Measurements from ENCODE around the gene SRC. TPM values are rescaled to one million over a fixed set of nuclear protein-coding genes. Genes with fewer than 3 reads are reported as not detected.

Gene SRC
- polyA plus RNA-seq, 1 of the 3 experiments (the other 2 are of a cell fraction): 23.8 TPM

DNA sequence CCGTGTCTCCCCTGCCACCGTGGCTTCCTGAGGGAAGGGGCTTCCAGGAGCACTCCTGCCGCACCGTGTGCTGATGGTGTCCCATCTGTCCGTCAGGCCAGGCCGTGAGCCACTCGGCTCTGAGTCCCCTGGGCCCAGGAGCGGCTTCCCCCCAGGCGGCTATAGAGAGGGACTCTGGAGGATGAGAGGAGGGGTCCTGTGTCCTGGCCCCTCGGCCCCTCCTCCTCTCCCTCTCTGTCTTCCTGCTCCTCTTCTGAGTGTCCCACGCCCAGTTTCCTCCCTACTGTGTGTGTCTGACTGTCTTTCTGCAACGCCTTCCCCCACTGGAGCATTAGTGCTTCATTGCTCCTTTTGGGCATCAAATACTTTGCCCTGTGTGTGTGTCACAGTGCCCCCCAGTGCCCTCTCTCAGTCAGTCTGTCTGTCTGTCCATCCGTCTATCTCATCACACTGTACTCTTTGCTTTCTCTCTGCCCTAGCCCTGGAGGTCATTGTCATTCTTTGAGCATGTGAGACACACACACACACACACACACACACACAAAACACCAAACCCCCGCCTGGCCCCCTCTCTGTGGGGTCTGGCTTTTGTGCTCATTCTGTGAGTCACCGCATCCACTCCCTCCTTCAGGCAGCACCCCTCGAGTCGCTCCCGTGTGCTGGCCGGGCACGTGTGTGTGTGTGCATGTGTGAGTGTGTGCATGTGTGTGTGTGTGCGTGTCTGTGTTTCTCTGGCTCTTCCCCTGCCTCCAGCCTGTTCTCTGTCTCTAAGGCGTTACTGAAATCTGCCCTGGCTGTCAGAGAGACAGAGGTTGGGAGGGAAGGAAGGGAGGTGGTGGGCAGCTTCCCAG lies 71.9 kb downstream of the SRC start:
- no peak overlapping the region for H3K4me2 ChIP-seq
- no peaks in the 10 kb centered on the region for H3K9me2 ChIP-seq
- H3K36me3 ChIP-seq (replicated peaks in 1 of 2; ENCODE audit: control insufficient read depth in 1 of 2, insufficient read depth in 2 of 2, low read length in 1 of 2): no peaks in the 10 kb centered on the region
- no peak overlapping the region for H3K4me3 ChIP-seq (ENCODE audit: low read depth in 2 of 2, low read length in 1 of 2)
- WGBS (ENCODE audit: low lambda C conversion rate): 77% methylated on average over 17 of the region's 22 CpGs
- TF ChIP-seq GABPA (IDR thresholded peaks at IDR 0.05; ENCODE audit: low read depth): no peak
- TF ChIP-seq MEF2A (IDR thresholded peaks at IDR 0.05; ENCODE audit: borderline replicate concordance, low read depth): no peak
- no peak; the same call in 1 of the 2 replicates for TF ChIP-seq RAD21 (IDR thresholded peaks at IDR 0.05; ENCODE audit: low read length)
- no peak for TF ChIP-seq FOXJ3 (CRISPR knock-in tag; IDR thresholded peaks at IDR 0.05)
- TF ChIP-seq FOSL2 (IDR thresholded peaks at IDR 0.05; ENCODE audit: borderline replicate concordance, low read depth): no peak
- no peak for TF ChIP-seq USF1 (IDR thresholded peaks at IDR 0.05; ENCODE audit: borderline replicate concordance, low read depth)
- no peak overlapping the region for H3K9ac ChIP-seq
- no peaks in the 10 kb centered on the region for H3K9me3 ChIP-seq
- no peak overlapping the region for H3K27ac ChIP-seq (ENCODE audit: low read depth in 2 of 2, low read length in 1 of 2)
- H3K27me3 ChIP-seq (ENCODE audit: insufficient read depth): peaks cover 17% of the 10 kb centered on the region; the same call in 1 of the 2 replicates
- ChIA-PET CTCF (no interaction called here), POLR2A (no interaction called here)
- no peak for DNase-seq
- no peaks in the 10 kb centered on the region for H3F3A ChIP-seq (replicated peaks; ENCODE audit: insufficient read depth)
- H2AFZ ChIP-seq (ENCODE audit: low read depth): no peak overlapping the region
- no peaks in the 10 kb centered on the region for H3K79me2 ChIP-seq (ENCODE audit: insufficient read depth)
- no peaks in the 10 kb centered on the region for H4K20me1 ChIP-seq (ENCODE audit: insufficient read depth)
- peaks cover 0 to 9% of the 10 kb centered on the region in 2 experiments; a peak in 1 of 4 replicates for H3K4me1 ChIP-seq (ENCODE audit: control insufficient read depth in 1 of 2, insufficient read depth in 2 of 2, low read depth in 1 of 2, low read length in 1 of 2)

GRCh38 chr20:37418591-37419109 lies 72.7 kb downstream of the SRC start:
- peaks cover 18% of the 10 kb centered on the region; the same call in 1 of the 2 replicates for H3K27me3 ChIP-seq (ENCODE audit: insufficient read depth)
- no peaks in the 10 kb centered on the region for H3K9me3 ChIP-seq
- no peak overlapping the region for H3K4me3 ChIP-seq (ENCODE audit: low read depth in 2 of 2, low read length in 1 of 2)
- H4K20me1 ChIP-seq (ENCODE audit: insufficient read depth): no peaks in the 10 kb centered on the region
- ChIA-PET CTCF (no interaction called here), POLR2A (no interaction called here)
- DNase-seq: no peak
- TF ChIP-seq ELF1 (IDR thresholded peaks at IDR 0.05) (no peak), EZH2phosphoT487 (IDR thresholded peaks at IDR 0.05; ENCODE audit: borderline replicate concordance, low read depth) (no peak), RXRA (IDR thresholded peaks at IDR 0.05; ENCODE audit: borderline replicate concordance, low read depth) (no peak), TEAD4 (IDR thresholded peaks at IDR 0.05; ENCODE audit: borderline replicate concordance, insufficient read depth) (no peak), SMC3 (IDR thresholded peaks at IDR 0.05; ENCODE audit: low read depth, low read length) (no peak)
- TF ChIP-seq, protein P1, sequence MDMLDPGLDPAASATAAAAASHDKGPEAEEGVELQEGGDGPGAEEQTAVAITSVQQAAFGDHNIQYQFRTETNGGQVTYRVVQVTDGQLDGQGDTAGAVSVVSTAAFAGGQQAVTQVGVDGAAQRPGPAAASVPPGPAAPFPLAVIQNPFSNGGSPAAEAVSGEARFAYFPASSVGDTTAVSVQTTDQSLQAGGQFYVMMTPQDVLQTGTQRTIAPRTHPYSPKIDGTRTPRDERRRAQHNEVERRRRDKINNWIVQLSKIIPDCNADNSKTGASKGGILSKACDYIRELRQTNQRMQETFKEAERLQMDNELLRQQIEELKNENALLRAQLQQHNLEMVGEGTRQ (IDR thresholded peaks at IDR 0.05; ENCODE audit: borderline replicate concordance, low read depth, low read length): no peak
- H3K79me2 ChIP-seq (ENCODE audit: insufficient read depth): no peaks in the 10 kb centered on the region
- no peaks in the 10 kb centered on the region for H3K36me3 ChIP-seq (replicated peaks in 1 of 2; ENCODE audit: control insufficient read depth in 1 of 2, insufficient read depth in 2 of 2, low read length in 1 of 2)
- peaks cover 0 to 12% of the 10 kb centered on the region in 2 experiments; a peak in 1 of 4 replicates for H3K4me1 ChIP-seq (ENCODE audit: control insufficient read depth in 1 of 2, insufficient read depth in 2 of 2, low read depth in 1 of 2, low read length in 1 of 2)
- no peak overlapping the region for H3K27ac ChIP-seq (ENCODE audit: low read depth in 2 of 2, low read length in 1 of 2)
- no peaks in the 10 kb centered on the region for H3K9me2 ChIP-seq
- no peak overlapping the region for H2AFZ ChIP-seq (ENCODE audit: low read depth)
- WGBS (ENCODE audit: low lambda C conversion rate): 74% methylated on average over 2 of the region's 2 CpGs
- no peak overlapping the region for H3K9ac ChIP-seq
- H3K4me2 ChIP-seq: no peak overlapping the region
- H3F3A ChIP-seq (replicated peaks; ENCODE audit: insufficient read depth): no peaks in the 10 kb centered on the region

Data from SK-N-SH (cell line).